ENCODE results near the gene XRCC2.
A peak's percentile ranks its signal among the peaks of the same experiment; 100 is the strongest.
"Not testable (repeated sequence)": the region's sequence is repeated elsewhere in the genome, so short reads cannot be mapped to it uniquely, and the experiment has no call there.

XRCC2 gene

GRCh38 chr7:152704796-152705384 is 28.9 kb upstream of the XRCC2 start:
- no peak overlapping the region for H3K27ac Mint-ChIP-seq

GRCh38 chr7:152699079-152699478 is 23.1 kb upstream of the XRCC2 start:
- no peak for TF ChIP-seq CTCF (IDR thresholded peaks at IDR 0.05)
- H3K27ac Mint-ChIP-seq: no peak overlapping the region
- peaks cover 27% of the 10 kb centered on the region for H3K9me3 Mint-ChIP-seq
- no peak overlapping the region for H3K4me3 Mint-ChIP-seq
- no peaks in the 10 kb centered on the region for H3K27me3 Mint-ChIP-seq (ENCODE audit: low read depth, poor library complexity)
- H3K36me3 Mint-ChIP-seq (ENCODE audit: low read depth): no peaks in the 10 kb centered on the region
- H3K4me1 Mint-ChIP-seq: peaks cover 20% of the 10 kb centered on the region
- DNase-seq: no peak

More at GRCh38 chr7:152704796-152705384, 28.9 kb upstream of the XRCC2 start:
- peaks cover 32% of the 10 kb centered on the region for H3K9me3 Mint-ChIP-seq
- no peaks in the 10 kb centered on the region for H3K36me3 Mint-ChIP-seq (ENCODE audit: low read depth)
- peaks cover 12% of the 10 kb centered on the region for H3K4me1 Mint-ChIP-seq
- TF ChIP-seq CTCF (IDR thresholded peaks at IDR 0.05): no peak
- no peak for DNase-seq
- no peak overlapping the region for H3K4me3 Mint-ChIP-seq
- H3K27me3 Mint-ChIP-seq (ENCODE audit: low read depth, poor library complexity): peaks cover 7% of the 10 kb centered on the region

GRCh38 chr7:152697268-152697974 is 21.5 kb upstream of the XRCC2 start:
- not testable (repeated sequence) for H3K27me3 Mint-ChIP-seq (ENCODE audit: low read depth, poor library complexity); H3K36me3 Mint-ChIP-seq (ENCODE audit: low read depth); H3K27ac Mint-ChIP-seq; H3K4me3 Mint-ChIP-seq; DNase-seq
- Mint-ChIP-seq H3K9me3 (peaks cover 12% of the 10 kb centered on the region), H3K4me1 (peaks cover 20% of the 10 kb centered on the region)

GRCh38 chr7:152692196-152692595 is 16.3 kb upstream of the XRCC2 start:
- not testable (repeated sequence) for H3K9me3 Mint-ChIP-seq; H3K27me3 Mint-ChIP-seq (ENCODE audit: low read depth, poor library complexity)

GRCh38 chr7:152683297-152683696 is 7.4 kb upstream of the XRCC2 start:
- no peak for TF ChIP-seq CTCF (IDR thresholded peaks at IDR 0.05)
- H3K27me3 Mint-ChIP-seq (ENCODE audit: low read depth, poor library complexity): no peaks in the 10 kb centered on the region
- no peak overlapping the region for H3K4me3 Mint-ChIP-seq
- no peaks in the 10 kb centered on the region for H3K36me3 Mint-ChIP-seq (ENCODE audit: low read depth)
- peaks cover 5% of the 10 kb centered on the region for H3K9me3 Mint-ChIP-seq
- no peak overlapping the region for H3K27ac Mint-ChIP-seq
- H3K4me1 Mint-ChIP-seq: no peaks in the 10 kb centered on the region
- DNase-seq: no peak

More at GRCh38 chr7:152692196-152692595, 16.3 kb upstream of the XRCC2 start:
- H3K27ac Mint-ChIP-seq; H3K4me1 Mint-ChIP-seq; H3K36me3 Mint-ChIP-seq (ENCODE audit: low read depth); DNase-seq; H3K4me3 Mint-ChIP-seq: not testable (repeated sequence)

GRCh38 chr7:152677808-152678670 is 2.1 kb upstream of the XRCC2 start:
- no peak overlapping the region for H3K27ac Mint-ChIP-seq
- DNase-seq: no peak
- peaks cover 9% of the 10 kb centered on the region for H3K27me3 Mint-ChIP-seq (ENCODE audit: low read depth, poor library complexity)
- peak overlapping the region; percentile 65 for H3K4me3 Mint-ChIP-seq
- peaks cover 5% of the 10 kb centered on the region for H3K9me3 Mint-ChIP-seq
- H3K36me3 Mint-ChIP-seq (ENCODE audit: low read depth): no peaks in the 10 kb centered on the region
- TF ChIP-seq CTCF (IDR thresholded peaks at IDR 0.05): no peak
- peaks cover 14% of the 10 kb centered on the region for H3K4me1 Mint-ChIP-seq
